ENCODE measurements around the gene ILK.
A peak's percentile ranks its signal among the peaks of the same experiment; 100 is the strongest.

The ILK gene

DNA sequence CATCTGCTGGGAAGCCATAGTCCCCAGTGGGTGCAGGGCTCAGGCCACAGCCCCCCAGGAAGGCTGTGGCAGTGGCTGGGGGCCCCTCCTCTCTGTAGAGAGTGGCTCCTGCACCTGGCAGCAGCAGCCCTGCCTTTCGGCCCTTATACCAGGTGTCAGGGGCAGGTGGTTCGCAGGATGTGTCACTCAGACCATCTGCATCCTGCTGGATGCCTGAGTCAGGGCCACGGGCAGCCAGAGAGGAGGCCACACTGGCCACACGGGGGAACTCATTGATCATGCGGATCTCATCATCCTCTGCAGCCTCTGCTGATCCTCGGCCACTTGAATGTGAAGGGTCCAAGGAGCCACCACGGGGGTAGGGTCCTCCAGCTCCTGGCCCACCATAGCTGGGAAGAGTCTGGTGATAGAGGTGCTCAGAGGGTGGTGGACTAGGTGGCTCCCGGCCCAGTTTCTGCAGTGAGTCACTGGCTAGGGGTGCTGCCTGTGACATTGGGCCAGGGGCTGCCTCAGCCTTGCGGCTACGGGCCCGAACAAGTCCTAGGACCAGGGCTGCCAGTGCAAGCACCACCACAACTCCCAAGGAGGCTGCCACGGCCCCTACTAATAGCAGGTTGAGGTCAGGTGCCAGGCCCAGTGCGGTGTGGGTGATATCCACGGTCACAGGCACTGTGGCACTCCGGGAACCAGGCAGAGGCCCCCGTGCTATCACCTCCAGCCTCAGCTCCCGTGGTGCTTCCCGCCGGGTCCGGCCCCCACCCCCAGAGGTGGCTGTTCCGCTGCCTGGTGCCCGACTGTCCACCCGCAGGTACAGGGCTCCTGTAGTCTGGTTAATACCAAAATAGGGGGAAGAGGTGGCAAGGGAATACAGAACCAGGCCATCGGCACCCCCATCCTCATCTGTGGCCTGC is 18.9 kb downstream of the ILK start:
- DNase-seq: no peak

DNA sequence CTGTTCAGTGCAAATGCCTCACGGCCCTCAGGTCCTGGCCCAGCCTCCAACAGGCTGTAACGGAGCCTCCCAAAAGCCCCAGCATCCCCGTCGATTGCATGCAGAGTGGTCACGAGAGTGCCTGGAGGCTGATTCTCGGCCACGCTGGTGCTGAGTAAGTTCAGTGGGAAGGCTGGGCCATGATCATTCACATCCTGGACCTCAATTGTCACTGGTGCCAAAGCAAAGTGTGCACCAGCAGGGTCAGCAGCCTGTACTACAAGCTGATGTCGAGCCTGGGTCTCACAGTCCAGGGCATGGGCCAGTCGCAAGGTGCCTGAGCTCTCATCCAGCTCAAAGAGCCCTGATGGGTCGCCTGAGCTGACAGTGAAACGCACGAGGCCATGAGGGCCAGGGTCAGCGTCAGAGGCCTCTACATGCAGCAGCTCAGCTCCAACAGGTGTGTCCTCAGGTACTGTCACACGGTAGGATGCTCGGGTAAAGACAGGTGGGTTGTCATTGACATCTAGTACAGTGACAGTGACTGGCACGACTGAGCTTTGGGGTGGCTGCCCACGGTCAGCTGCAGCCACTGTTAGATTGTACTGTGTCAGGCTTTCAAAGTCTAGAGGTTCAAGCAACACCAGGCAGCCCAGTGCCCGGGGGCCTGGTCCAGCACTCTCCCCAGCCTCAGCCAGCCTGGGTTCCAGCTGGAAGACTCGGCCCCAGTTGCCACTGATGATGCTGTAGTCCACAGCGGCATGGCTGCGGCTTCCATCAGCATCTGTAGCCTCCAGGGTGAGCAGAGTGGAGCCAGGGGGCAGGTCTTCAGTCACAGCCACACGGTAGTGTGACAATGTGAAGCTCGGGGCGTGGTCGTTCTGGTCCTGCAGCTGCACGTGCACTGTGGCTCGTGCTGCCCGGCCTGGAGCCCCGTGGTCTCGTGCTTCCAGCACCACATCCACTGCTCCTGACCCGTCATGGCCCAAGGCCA is 20.1 kb downstream of the ILK start:
- no peak for DNase-seq

DNA sequence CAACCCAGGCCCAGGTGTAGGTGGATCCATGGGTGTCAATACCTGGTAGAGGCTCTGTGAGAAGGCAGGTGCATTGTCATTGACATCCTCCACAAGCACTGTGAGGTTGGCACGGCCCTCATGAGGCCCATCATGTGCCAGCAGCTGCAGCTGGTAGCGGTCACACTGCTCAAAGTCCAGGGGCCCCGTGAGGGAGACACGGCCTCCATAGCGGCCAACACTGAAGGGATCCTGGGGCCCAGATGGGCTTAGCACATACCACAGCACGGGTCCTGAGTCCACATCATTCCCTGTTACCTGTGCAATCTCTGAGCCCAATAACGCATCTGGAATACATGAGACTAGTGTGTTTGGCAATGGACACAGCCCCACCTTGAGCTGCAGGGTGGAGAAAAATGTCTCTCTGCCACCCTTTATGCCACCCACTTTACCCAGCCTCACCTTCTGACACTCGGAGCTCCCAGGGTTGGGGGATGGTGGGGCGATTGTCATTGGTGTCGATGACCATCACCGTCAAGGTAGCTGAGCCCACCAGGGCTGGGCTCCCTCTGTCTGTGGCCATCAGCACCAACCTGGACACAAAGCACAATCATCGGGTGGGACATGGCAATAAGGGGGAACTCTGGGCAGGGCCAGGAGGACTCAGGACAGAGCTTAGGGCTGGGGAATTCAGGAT is 21.7 kb downstream of the ILK start:
- no peak for DNase-seq

DNA sequence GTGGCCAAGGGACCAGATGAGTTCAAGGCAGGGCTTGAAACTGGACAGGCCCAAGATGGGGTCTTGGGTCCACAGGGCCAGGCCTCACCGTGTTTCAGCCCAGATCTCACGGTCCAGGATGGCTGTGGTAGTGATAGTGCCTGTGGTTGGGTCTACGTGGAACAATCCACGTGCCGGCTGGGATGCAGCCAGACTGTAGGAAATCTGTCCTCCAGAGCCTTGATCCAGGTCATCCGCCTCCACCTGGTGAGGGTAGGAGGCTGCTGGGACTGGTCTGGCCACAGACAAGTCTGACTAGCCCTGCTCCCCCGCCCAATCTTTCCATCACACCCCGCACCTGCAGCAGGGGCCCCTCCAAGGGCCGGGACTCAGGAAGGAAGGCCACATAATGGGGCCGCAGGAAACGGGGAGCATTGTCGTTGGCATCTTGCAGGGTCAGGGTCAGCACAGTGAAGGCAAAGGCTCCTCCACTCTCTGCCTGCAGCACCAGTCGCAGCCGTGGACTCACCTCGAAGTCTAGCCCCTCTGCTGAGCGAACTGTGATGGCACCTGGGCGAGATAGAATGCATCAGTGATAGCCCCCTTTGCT is 22.4 kb downstream of the ILK start:
- no peak for DNase-seq

DNA sequence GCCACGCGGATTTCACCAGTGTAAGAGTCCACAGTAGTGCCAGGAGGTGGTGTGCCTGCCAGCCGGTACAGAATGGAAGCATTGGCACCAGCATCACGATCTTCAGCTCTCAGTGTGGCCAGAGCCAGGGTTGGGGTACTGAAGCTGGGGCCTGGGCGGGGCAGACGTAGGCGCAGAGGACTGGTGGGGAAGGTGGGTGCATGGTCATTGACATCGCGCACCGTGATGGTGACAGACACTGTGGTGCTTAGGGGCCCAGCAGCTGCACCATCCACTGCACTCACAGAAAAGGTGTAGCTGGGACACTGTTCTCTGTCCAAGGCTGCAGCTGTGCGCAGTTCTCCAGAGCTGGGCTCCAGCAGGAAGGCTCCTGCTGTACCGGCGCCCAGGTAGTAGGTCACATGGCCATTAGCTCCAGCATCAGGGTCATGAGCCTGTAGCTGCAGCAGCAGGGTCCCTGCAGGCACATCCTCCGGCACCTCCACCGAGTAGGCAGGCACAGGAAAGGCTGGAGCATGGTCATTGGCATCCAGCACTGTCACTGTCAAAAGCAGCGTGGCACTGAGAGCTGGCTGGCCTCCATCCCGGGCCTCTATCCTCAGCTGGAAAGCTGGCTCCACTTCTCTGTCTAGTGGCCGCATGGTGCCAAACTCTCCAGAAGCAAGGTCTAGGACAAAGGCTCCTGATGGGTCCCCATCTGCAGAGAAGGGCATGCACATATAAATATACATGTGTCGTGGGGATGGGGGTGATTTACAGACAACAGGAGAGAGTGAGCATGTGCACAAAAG is 23.6 kb downstream of the ILK start:
- no peak for DNase-seq

DNA sequence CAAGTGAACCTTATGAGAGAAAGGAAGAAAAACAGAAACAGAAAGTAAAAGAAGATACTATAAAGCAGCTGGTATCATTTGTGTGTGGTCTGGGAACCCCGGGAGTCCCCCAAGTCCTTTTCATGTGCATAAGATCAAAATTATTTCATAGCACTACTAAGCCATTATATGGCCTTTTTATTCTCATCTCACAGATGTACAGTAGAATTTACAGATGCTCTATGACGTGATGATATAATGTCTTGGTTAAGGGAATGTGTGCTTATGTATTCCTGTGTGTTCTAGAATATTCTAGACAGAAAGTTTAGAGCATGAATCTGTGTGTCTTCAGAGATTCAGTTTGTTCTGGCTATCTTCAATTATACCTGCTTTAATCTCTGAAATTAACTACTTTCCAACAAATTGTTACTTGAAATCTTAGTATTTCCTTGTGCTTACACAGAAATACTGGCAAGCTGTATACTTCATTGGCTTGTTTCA is 24.2 kb downstream of the ILK start:
- DNase-seq: no peak

DNA sequence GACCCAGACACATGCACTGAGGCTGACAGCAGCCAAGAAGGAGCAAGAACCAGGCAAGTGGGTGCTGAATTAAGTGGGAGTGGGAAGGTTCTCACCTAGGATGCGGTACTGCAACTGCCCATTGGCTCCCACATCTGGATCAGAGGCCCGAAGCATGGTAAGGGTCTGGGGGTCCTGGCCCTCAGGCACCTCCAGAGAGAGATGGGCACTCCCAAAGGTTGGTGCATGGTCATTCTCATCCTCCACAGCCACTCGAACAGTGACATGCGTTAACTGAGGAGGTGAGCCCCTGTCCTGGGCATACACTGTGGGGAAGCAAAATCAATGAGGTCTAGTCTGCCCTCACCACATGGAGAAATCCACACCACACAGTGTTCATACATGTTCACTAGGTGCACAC is 25.0 kb downstream of the ILK start:
- no peak for DNase-seq

DNA sequence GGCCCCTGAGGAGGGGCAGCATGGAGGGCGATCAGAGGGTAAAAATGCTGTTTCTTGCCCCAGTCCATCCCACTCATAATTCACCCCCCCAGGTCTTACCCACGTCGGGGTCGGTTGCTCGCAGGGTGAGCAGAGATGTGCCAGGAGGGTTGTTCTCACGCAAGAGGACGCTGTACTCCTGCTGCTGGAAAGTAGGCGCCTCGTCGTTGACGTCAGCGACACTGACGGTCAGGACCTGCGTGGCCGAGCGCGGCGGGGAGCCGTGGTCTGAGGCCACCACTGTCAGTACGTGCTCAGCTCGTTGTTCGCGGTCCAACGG is 26.0 kb downstream of the ILK start:
- no peak for DNase-seq

DNA sequence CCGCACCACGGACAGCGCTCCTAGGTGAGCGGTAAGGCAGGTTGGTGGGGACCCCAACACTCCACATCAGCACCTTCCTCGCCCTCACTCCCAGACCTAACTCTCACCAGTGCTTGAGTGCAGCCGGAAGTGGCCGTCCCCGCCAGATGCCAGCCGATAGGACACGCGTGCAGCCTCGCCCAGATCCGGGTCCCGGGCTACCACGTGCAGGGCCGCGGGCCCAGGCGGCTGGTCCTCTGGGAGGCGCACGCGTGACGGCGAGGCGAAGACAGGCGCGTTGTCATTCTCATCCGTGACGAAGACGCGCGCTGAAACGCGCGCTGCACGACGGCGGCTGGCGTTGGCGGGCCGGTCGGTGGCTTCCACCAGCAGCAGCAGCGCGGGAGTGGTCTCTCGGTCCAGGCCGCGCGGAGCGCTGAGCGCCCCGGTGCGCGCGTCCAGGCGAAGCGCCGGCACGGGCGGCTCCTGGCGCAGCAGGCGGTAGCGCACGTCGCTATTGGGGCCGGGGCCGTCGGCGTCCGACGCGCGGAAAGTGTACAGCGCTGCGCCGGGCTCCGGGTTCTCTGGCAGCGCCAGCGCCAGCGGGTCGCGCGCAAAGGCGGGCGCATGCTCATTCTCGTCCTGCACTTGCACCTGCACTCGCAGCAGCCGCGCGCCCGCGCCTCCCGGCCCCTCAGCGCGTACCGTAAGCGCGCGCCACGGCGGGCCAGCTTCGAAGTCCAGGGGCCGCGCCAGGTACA is 26.5 kb downstream of the ILK start:
- DNase-seq: peak; percentile 51

DNA sequence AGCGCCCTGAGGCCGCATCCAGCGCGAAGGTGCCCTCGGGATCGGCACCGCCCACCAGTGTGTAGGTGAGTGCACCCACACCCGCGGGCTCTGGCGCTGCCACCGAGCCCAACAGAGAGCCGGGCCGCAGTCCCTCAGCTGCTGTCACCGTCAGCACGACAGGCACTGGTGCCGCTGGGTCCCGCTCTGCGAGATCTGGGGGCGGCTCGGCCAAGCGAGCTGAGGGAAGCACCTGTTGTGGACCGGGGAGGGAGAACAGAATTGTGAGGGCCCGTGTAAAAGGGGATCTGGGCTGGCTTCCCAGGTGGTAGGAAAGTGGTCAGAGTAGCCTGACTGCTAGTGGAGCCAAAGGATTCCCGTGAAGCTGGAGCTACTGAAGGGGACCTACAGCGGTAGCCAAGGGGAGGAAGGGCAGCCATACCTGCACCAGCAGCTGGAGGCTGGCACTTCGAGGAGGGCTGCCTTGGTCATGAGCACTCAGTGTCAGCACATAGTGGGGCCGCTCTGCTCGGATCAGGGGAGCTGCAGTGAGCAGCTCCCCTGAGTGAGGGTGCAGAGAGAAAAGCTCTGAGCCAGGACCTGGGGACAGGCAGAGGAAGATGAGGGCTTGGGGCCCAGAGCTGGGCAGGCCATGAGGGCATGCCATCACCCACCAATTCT is 27.2 kb downstream of the ILK start:
- DNase-seq: no peak

DNA sequence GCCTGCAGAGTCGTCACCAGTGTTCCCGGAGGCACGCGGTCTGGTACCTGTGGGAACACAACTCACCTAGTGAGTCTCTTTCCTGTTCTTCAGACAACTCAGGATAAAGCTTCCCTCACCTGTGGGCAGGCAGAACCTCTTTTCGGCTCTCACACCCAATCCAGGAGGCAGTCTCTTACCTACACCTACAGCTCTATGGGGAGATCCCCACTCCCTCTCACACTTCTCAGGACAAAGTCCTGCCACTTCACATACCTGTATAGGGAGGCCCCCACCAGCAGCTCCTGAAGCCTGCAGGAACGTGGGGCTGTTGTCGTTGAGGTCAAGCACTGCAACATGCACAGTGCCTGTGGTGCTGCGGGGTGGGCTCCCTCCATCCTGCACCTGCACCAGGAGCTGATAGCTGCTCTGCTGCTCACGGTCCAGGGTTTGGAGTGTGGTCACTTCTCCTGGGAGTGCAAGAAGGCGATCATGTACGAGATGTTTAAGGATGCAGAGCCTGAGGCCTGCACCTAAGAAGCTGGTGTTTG is 27.9 kb downstream of the ILK start:
- no peak for DNase-seq

DNA sequence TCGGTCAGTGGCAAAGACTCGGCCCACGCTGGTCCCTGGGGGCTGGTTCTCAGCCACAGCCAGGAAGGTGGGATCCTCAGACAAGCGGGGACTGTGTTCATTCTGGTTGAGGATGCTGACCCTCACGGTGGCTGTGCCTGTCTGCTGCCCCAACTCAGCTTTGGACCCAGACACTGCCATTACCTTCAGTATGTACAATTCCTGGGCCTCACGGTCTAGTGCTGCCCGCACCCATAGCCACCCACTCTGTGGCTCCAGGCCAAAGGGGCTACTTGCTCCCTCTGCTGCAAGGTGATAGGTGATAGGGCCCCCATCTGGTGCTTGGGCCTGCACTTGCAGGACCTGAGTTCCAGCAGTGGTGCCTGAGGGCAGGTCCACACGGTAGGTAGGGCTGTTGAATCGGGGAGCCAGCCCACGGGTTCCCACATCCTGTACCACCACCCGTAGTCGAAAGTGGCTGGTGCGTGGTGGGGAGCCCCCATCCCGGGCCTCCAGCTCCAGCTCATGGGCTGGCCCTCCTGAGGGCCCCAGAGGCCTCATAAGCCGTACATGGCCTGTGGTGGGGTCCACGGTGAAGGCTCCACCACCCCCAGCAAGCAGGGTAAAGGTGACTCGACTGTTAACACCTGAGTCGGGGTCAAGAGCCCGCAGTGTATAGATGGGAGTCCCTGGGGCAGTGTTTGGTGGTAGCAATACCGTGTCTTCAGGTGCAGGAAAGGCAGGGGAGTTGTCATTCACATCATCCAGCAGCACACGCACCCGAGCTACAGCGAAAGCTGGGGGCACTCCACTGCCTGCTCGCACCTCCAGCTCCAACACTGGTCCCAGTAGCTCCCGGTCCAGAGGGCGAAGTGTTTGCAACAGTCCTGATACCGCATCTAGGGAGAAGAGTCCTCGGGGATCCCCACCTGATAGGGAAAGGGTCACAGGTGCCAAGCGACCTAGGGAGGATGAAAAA is 28.8 kb downstream of the ILK start:
- DNase-seq: no peak

DNA sequence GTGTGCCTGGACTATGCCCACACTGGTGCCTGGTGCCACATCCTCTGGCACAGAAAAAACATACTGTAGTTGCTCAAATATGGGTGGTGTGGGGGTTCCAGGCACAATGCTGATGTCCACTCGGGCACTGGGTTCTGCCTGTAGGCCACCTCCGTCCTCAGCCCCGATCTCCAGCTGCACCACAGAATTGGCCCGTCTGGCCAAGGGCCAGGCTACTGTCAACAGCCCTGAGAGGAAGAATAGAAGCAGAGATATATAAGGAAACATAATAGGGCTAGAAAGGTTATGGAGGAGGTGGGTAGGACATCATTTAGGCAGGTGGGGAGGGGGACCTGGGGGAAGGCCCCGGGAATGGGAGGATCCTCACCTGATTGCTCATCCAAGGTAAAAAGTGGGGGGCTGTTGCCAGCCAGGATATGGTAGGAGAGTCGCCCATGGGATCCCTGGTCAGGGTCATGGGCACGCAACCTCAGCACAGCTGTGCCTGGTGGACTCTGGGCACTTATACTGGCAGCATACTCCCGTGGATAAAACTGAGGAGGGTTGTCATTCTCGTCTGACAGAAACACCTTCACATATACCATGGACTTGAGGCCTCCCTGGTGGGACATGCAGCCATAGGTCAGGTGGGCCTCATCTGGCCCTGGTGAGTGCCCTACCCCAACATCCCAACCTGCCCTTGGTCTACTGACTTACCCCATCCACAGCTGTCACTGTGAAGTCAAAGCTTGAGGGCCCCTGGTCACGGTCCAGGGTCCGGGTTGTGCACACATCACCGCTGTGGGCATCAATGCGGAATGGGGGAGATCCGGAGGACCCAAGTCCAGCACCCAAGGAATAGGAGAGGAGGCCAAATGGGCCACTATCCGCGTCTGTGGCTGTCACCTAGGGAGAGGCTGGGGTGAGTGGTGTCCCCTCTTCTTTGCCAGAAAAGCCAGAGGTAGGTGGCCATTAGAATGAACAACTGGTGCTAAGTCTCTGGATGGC is 30.1 kb downstream of the ILK start:
- no peak for DNase-seq

DNA sequence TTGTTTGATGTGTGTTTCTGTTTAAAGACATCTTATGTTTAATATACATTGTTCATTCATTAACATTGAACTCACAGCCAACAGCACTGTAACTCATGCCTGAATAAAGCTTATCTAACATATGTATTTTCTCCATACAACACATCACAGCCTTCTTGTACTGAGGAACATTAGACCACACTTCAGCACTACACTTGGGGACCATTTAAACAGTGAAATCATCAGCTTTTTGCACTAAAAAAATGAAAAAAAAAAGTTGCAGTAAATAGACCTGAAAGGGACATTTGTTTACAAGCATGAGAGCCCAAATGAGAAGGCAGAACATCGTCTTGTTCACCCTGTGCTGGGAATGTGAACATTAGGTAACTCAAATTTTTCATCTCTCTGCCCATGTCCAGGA is 31.0 kb downstream of the ILK start:
- DNase-seq: no peak

DNA sequence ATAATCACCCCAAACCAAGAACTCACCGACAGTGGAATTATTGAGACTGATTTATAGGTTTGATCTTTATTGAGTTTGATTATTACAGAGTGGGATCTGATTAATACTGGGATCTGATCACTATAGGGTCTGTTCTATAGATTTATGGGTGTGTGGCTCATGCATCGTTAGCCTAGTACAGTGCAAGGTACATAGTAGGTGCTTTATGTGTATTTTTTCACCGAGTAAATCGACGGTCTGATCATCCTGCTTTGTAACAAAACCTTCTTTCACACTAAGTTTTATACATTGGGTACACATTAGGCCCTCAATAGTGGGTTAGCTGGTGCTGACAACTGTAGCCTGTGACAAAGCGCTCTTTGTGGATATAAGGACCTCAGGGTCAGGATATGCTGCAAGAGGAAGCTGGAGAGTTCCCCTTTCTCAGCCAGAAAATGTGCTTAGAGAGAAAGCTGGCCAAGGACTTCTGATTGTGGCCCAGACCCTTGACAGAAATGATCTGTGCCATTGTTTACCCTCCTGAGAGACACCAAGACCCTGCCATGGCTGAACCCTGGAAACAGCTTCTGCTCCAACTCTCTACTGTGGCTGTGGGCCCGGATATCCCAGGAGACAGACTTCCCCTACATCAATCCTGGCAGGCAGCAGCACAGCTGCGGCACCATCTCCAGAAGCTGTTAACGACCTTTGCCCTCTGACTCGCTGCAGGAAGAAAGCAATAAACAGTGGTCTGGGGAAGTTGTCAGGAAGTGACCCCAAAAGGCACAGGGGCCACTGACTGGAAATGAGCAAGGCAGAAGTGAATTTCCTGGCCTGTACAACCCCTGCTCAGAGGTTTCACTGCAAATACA is 31.7 kb downstream of the ILK start:
- peak; percentile 60 for DNase-seq

DNA sequence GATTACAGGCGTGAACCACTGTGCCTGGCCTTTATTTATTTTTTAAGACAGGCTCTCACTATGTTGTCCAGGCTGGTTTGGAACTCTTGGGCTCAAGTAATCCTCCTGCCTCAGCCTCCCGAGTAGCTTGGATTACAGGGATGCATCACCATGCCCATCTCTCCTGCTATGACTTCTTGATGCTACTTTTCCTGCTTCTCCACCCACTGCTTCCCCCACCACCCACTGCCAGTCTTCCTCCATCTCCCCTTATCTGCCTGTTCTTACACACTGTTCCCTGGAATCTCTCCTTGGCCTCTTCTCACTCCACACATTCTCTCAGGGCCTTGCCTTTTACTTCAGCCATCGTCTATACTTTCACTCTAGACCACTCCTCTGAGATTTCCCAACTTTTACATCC is 32.9 kb downstream of the ILK start:
- no peak for DNase-seq

DNA sequence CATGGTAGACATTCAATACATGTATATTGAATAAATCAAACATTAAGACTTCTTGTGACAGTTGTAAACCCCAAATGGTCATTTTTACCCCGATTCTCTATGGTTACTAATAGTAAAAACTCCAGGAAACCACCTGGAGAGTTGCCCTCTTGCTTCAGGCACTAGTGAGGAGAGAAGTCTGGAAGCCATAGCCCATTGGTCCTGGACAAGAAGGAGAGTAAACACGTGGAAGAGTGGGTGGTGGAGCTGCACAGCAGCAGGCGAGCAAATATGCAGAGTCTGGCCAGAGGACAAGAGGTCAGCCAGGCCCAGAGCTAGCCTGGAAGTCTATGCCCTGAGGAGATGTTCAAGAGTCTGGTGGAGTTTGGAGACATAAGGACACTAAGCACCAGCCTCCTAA is 34.3 kb downstream of the ILK start:
- no peak for DNase-seq
